HepG2 (cell line): ENCODE data around the gene KIF22. TPM values are rescaled to one million over a fixed set of nuclear protein-coding genes. Genes with fewer than 3 reads are reported as not detected.
A peak's percentile ranks its signal among the peaks of the same experiment; 100 is the strongest.

ENCODE experiments used
- CREB1 ChIP-seq, 2 experiments: fragments of 450-650 bp in 1 of 2; IDR thresholded peaks; 2 replicates each; pipeline ENCODE4 v1.6.1; 2016 to 2017; ENCODE audit warnings: control low read depth in 1 of 2, mild to moderate bottlenecking in 1 of 2, missing compliant biosample characterization in 1 of 2, missing genetic modification characterization in 1 of 2
- NFRKB ChIP-seq: fragments of 450-650 bp; IDR thresholded peaks from 2 replicates; pipeline ENCODE4 v1.6.1; 2017
- NFYC ChIP-seq: IDR thresholded peaks from 2 replicates; pipeline ENCODE4 v1.6.1; 2016; ENCODE audit warnings: missing genetic modification reagents, missing compliant biosample characterization
- RXRB ChIP-seq: IDR thresholded peaks from 2 replicates; pipeline ENCODE4 v1.6.1; 2016; ENCODE audit warnings: borderline replicate concordance, missing genetic modification reagents, missing compliant biosample characterization
- U2AF1 ChIP-seq: fragments of 200-400 bp; formaldehyde crosslinking; optimal IDR thresholded peaks from 2 replicates; pipeline ENCODE3; 2017; ENCODE audit warnings: mild to moderate bottlenecking, low read depth, low read length
- ZKSCAN5 ChIP-seq: sonication (generic); formaldehyde crosslinking; IDR thresholded peaks from 2 replicates; pipeline ENCODE4 v1.5.1; 2020; ENCODE audit warnings: mild to moderate bottlenecking, missing genetic modification reagents
- ZNF124 ChIP-seq: sonication (generic); formaldehyde crosslinking; IDR thresholded peaks from 2 replicates; pipeline ENCODE4 v1.4.0; 2020; ENCODE audit warnings: missing genetic modification reagents
- ZNF546 ChIP-seq: sonication (generic); formaldehyde crosslinking; conservative IDR thresholded peaks from 2 replicates; pipeline ENCODE4 v1.8.1; 2023; ENCODE audit warnings: mild to moderate bottlenecking, missing genetic modification reagents
- ZNF589 ChIP-seq: sonication (generic); formaldehyde crosslinking; conservative IDR thresholded peaks from 2 replicates; pipeline ENCODE4 v1.8.0; 2022; ENCODE audit warnings: mild to moderate bottlenecking, moderate library complexity, missing genetic modification reagents
- ZNF598 ChIP-seq: sonication (generic); formaldehyde crosslinking; IDR thresholded peaks from 2 replicates; pipeline ENCODE4 v1.5.1; 2020; ENCODE audit warnings: mild to moderate bottlenecking, missing genetic modification reagents, borderline replicate concordance
- ZNF713 ChIP-seq: sonication (generic); formaldehyde crosslinking; IDR thresholded peaks from 2 replicates; pipeline ENCODE4 v1.4.0; 2020; ENCODE audit warnings: mild to moderate bottlenecking, missing genetic modification reagents
- ZNF724P ChIP-seq: sonication (generic); formaldehyde crosslinking; IDR thresholded peaks from 2 replicates; pipeline ENCODE4 v1.8.0; 2022; ENCODE audit warnings: missing genetic modification reagents, borderline replicate concordance
- ZNF792 ChIP-seq: IDR thresholded peaks from 2 replicates; pipeline ENCODE4 v1.6.1; 2016
- polyA plus RNA-seq, 8 experiments: library from polyadenylated mRNA; depleted of rRNA in 3 of 8; stranded (reverse) in 7 of 8; unstranded in 1 of 8; fragments of >200 nt; fragmentation: Illumina TruSeq in 4 of 8; extraction: Trizol in 4 of 8; gene quantifications; 2 replicates each; pipeline versions ENCODE4 v1.2.1 to v1.2.3, GENCODE V29; 2011 to 2016; ENCODE audit warnings: low read depth in 4 of 8, missing spikeins in 1 of 8, mixed read lengths in 1 of 8; ENCODE audit not compliant: insufficient read depth in 1 of 8
- total RNA-seq, 5 experiments: library from RNA; depleted of rRNA; stranded (reverse); fragments of >200 nt; fragmentation: Illumina TruSeq; extraction: Trizol; gene quantifications; 2 replicates each; pipeline ENCODE4 v1.2.3, GENCODE V29; 2016; ENCODE audit warnings: low read depth in 1 of 5
- TF ChIP-seq, protein P1 (sequence below): sonication (generic); formaldehyde crosslinking; IDR thresholded peaks from 2 replicates; pipeline ENCODE4 v1.9.0; 2022; ENCODE audit warnings: low read depth, missing genetic modification reagents
- TF ChIP-seq, protein P2 (sequence below): sonication (generic); formaldehyde crosslinking; IDR thresholded peaks from 2 replicates; pipeline ENCODE4 v1.5.0; 2020; ENCODE audit warnings: mild to moderate bottlenecking, missing genetic modification reagents
- TF ChIP-seq, protein P3 (sequence below): IDR thresholded peaks from 2 replicates; pipeline ENCODE4 v1.6.1; 2016; ENCODE audit warnings: control low read depth
- TF ChIP-seq, protein P4 (sequence below): IDR thresholded peaks from 2 replicates; pipeline ENCODE4 v1.6.1; 2016; ENCODE audit warnings: mild to moderate bottlenecking
- TF ChIP-seq, protein P5 (sequence below): IDR thresholded peaks from 2 replicates; pipeline ENCODE4 v1.6.1; 2016; ENCODE audit warnings: missing genetic modification reagents, missing compliant biosample characterization
- TF ChIP-seq, protein P6 (sequence below): sonication (generic); formaldehyde crosslinking; IDR thresholded peaks from 2 replicates; pipeline ENCODE4 v1.4.0; 2020; ENCODE audit warnings: mild to moderate bottlenecking, low read depth, missing genetic modification reagents

KIF22 gene
- total and polyA plus RNA-seq, 2 of the 13 experiments (the other 11 are each of a cell fraction or from before 2014, with no cell fraction given): 95.8 to 118 TPM

DNA sequence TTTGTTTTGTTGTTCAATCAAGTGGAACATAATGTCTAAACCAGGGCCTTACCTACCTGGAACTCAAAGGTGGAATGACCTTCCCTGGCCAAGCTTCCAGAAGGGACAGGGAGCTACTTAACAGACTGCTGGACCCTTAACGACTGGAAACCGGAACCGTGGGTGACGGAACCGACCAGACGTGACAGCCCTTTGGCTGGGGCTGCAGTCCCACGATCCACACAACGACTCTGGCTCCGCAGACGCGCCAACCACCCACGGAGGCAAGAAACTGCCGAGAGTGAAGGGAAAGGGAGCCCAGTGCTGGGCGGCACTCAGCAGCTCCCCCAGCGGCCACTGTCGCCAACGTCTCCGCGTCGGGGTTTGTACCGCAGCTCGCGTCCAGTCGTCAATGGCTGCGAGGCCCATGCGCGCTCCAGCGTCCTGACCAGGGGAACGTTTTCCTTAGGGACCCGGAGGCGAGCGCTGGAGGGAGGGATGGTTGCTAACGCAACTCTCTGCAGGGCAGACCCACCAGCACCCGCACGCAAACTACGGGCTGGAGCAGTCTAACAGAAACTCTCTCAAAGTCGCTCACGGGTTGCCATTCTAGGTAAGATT, 5.5 kb upstream of the KIF22 start (continued):
- TF ChIP-seq RXRB (CRISPR knock-in tag) (peak; percentile 65; the same call in 1 of the 2 replicates), ZNF589 (CRISPR knock-in tag) (no peak), ZKSCAN5 (CRISPR knock-in tag) (no peak), ZNF598 (peak; percentile 98), ZNF792 (CRISPR knock-in tag) (peak; percentile 86), U2AF1 (no peak), NFRKB (no peak), ZNF713 (CRISPR knock-in tag) (no peak), CREB1 (IDR thresholded peaks at IDR 0.05) (no peak), CREB1 (CRISPR knock-in tag; IDR thresholded peaks at IDR 0.05) (no peak), ZNF124 (CRISPR knock-in tag) (peak; percentile 78; the same call in 1 of the 2 replicates), NFYC (CRISPR knock-in tag) (no peak), ZNF724P (CRISPR knock-in tag) (no peak), ZNF546 (CRISPR knock-in tag) (no peak)
- TF ChIP-seq, protein P1, sequence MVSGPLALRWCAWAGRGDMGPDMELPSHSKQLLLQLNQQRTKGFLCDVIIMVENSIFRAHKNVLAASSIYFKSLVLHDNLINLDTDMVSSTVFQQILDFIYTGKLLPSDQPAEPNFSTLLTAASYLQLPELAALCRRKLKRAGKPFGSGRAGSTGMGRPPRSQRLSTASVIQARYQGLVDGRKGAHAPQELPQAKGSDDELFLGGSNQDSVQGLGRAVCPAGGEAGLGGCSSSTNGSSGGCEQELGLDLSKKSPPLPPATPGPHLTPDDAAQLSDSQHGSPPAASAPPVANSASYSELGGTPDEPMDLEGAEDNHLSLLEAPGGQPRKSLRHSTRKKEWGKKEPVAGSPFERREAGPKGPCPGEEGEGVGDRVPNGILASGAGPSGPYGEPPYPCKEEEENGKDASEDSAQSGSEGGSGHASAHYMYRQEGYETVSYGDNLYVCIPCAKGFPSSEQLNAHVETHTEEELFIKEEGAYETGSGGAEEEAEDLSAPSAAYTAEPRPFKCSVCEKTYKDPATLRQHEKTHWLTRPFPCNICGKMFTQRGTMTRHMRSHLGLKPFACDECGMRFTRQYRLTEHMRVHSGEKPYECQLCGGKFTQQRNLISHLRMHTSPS (CRISPR knock-in tag): no peak
- TF ChIP-seq, protein P2, sequence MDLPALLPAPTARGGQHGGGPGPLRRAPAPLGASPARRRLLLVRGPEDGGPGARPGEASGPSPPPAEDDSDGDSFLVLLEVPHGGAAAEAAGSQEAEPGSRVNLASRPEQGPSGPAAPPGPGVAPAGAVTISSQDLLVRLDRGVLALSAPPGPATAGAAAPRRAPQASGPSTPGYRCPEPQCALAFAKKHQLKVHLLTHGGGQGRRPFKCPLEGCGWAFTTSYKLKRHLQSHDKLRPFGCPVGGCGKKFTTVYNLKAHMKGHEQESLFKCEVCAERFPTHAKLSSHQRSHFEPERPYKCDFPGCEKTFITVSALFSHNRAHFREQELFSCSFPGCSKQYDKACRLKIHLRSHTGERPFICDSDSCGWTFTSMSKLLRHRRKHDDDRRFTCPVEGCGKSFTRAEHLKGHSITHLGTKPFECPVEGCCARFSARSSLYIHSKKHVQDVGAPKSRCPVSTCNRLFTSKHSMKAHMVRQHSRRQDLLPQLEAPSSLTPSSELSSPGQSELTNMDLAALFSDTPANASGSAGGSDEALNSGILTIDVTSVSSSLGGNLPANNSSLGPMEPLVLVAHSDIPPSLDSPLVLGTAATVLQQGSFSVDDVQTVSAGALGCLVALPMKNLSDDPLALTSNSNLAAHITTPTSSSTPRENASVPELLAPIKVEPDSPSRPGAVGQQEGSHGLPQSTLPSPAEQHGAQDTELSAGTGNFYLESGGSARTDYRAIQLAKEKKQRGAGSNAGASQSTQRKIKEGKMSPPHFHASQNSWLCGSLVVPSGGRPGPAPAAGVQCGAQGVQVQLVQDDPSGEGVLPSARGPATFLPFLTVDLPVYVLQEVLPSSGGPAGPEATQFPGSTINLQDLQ (CRISPR knock-in tag): no peak
- TF ChIP-seq, protein P3, sequence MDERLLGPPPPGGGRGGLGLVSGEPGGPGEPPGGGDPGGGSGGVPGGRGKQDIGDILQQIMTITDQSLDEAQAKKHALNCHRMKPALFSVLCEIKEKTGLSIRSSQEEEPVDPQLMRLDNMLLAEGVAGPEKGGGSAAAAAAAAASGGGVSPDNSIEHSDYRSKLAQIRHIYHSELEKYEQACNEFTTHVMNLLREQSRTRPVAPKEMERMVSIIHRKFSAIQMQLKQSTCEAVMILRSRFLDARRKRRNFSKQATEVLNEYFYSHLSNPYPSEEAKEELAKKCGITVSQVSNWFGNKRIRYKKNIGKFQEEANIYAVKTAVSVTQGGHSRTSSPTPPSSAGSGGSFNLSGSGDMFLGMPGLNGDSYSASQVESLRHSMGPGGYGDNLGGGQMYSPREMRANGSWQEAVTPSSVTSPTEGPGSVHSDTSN (CRISPR knock-in tag): no peak
- TF ChIP-seq, protein P4, sequence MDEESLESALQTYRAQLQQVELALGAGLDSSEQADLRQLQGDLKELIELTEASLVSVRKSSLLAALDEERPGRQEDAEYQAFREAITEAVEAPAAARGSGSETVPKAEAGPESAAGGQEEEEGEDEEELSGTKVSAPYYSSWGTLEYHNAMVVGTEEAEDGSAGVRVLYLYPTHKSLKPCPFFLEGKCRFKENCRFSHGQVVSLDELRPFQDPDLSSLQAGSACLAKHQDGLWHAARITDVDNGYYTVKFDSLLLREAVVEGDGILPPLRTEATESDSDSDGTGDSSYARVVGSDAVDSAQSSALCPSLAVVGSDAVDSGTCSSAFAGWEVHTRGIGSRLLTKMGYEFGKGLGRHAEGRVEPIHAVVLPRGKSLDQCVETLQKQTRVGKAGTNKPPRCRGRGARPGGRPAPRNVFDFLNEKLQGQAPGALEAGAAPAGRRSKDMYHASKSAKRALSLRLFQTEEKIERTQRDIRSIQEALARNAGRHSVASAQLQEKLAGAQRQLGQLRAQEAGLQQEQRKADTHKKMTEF: peak; percentile 76; the same call in 1 of the 2 replicates
- TF ChIP-seq, protein P5, sequence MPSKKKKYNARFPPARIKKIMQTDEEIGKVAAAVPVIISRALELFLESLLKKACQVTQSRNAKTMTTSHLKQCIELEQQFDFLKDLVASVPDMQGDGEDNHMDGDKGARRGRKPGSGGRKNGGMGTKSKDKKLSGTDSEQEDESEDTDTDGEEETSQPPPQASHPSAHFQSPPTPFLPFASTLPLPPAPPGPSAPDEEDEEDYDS (CRISPR knock-in tag): peak; percentile 62
- TF ChIP-seq, protein P6, sequence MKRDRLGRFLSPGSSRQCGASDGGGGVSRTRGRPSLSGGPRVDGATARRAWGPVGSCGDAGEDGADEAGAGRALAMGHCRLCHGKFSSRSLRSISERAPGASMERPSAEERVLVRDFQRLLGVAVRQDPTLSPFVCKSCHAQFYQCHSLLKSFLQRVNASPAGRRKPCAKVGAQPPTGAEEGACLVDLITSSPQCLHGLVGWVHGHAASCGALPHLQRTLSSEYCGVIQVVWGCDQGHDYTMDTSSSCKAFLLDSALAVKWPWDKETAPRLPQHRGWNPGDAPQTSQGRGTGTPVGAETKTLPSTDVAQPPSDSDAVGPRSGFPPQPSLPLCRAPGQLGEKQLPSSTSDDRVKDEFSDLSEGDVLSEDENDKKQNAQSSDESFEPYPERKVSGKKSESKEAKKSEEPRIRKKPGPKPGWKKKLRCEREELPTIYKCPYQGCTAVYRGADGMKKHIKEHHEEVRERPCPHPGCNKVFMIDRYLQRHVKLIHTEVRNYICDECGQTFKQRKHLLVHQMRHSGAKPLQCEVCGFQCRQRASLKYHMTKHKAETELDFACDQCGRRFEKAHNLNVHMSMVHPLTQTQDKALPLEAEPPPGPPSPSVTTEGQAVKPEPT (CRISPR knock-in tag): no peak
